K562 (cell line): ENCODE data around the gene ZBTB8B.

ENCODE experiments used
- HMGXB4 ChIP-seq: sonication (generic); formaldehyde crosslinking; IDR thresholded peaks from 2 replicates; pipeline ENCODE4 v1.8.1; 2023; ENCODE audit warnings: mild to moderate bottlenecking, missing genetic modification reagents
- MAZ ChIP-seq, 2 experiments: fragments of 450-650 bp in 1 of 2; sonication (generic) in 1 of 2; formaldehyde crosslinking; IDR thresholded peaks in 1 of 2; conservative IDR thresholded peaks in 1 of 2; 2 replicates each; pipeline versions ENCODE4 v1.4.0 to v1.5.0; 2020; ENCODE audit warnings: mild to moderate bottlenecking in 1 of 2, missing genetic modification reagents in 1 of 2
- NBN ChIP-seq: fragments of 450-650 bp; IDR thresholded peaks from 2 replicates; pipeline ENCODE4 v1.6.1; 2016; ENCODE audit warnings: low read depth, mild to moderate bottlenecking
- NR3C1 ChIP-seq: sonication (generic); formaldehyde crosslinking; IDR thresholded peaks from 2 replicates; pipeline ENCODE4 v1.8.1; 2022; ENCODE audit warnings: missing genetic modification reagents
- POLR2A ChIP-seq: fragments of 450-650 bp; conservative IDR thresholded peaks from 2 replicates; pipeline ENCODE4 v1.6.1; 2016
- RCOR1 ChIP-seq, 2 experiments: IDR thresholded peaks; 2 replicates each; pipeline ENCODE4 v1.6.1; 2012; ENCODE audit warnings: low read depth in 2 of 2, low read length in 2 of 2, borderline replicate concordance in 1 of 2, improper control_type of control experiment in 1 of 2
- SOX6 ChIP-seq: fragments of 450-650 bp; IDR thresholded peaks from 2 replicates; pipeline ENCODE4 v1.6.1; 2014; ENCODE audit warnings: mild to moderate bottlenecking
- SRF ChIP-seq, 2 experiments: fragments of 250-450, 450-650 bp in 1 of 2; sonication (Bioruptor Pico) in 1 of 2; sonication (generic) in 1 of 2; formaldehyde crosslinking; IDR thresholded peaks; 2 replicates each; pipeline versions ENCODE4 v1.5.0 to v1.5.1; 2020 to 2022; ENCODE audit warnings: mild to moderate bottlenecking in 1 of 2, missing genetic modification reagents in 1 of 2
- TCF7L2 ChIP-seq: fragments of 150-350 bp; IDR thresholded peaks from 2 replicates; pipeline ENCODE4 v1.6.1; 2016; ENCODE audit warnings: low read depth, mild to moderate bottlenecking, low read length, moderate library complexity
- ZBTB8A ChIP-seq: fragments of 450-650 bp; IDR thresholded peaks from 2 replicates; pipeline ENCODE4 v1.6.1; 2018; ENCODE audit warnings: mild to moderate bottlenecking, moderate library complexity; ENCODE audit not compliant: partially characterized antibody
- TF ChIP-seq, protein P1 (sequence below): fragments of 250-450 bp; sonication (Bioruptor Pico); IDR thresholded peaks from 2 replicates; pipeline ENCODE4 v1.4.0; 2020
- TF ChIP-seq, protein P2 (sequence below): fragments of 250-450 bp; sonication (Bioruptor Pico); IDR thresholded peaks from 2 replicates; pipeline ENCODE4 v1.5.0; 2020; ENCODE audit warnings: mild to moderate bottlenecking, borderline replicate concordance
- TF ChIP-seq, protein P3 (sequence below): fragments of 150-350 bp; IDR thresholded peaks from 2 replicates; pipeline ENCODE4 v1.6.1; 2014; ENCODE audit warnings: low read depth, mild to moderate bottlenecking, low read length, borderline replicate concordance

- TF ChIP-seq HMGXB4 (CRISPR knock-in tag), result no peak
- TF ChIP-seq RCOR1 (IDR thresholded peaks at IDR 0.05; ENCODE audit: borderline replicate concordance in 1 of 2, low read depth in 2 of 2, low read length in 2 of 2), result no peak
- TF ChIP-seq SRF (CRISPR knock-in tag; IDR thresholded peaks at IDR 0.05), result no peak
- no peak for TF ChIP-seq NR3C1
- TF ChIP-seq, protein P1, sequence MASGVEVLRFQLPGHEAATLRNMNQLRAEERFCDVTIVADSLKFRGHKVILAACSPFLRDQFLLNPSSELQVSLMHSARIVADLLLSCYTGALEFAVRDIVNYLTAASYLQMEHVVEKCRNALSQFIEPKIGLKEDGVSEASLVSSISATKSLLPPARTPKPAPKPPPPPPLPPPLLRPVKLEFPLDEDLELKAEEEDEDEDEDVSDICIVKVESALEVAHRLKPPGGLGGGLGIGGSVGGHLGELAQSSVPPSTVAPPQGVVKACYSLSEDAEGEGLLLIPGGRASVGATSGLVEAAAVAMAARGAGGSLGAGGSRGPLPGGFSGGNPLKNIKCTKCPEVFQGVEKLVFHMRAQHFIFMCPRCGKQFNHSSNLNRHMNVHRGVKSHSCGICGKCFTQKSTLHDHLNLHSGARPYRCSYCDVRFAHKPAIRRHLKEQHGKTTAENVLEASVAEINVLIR (CRISPR knock-in tag), result no peak
- TF ChIP-seq, protein P2, sequence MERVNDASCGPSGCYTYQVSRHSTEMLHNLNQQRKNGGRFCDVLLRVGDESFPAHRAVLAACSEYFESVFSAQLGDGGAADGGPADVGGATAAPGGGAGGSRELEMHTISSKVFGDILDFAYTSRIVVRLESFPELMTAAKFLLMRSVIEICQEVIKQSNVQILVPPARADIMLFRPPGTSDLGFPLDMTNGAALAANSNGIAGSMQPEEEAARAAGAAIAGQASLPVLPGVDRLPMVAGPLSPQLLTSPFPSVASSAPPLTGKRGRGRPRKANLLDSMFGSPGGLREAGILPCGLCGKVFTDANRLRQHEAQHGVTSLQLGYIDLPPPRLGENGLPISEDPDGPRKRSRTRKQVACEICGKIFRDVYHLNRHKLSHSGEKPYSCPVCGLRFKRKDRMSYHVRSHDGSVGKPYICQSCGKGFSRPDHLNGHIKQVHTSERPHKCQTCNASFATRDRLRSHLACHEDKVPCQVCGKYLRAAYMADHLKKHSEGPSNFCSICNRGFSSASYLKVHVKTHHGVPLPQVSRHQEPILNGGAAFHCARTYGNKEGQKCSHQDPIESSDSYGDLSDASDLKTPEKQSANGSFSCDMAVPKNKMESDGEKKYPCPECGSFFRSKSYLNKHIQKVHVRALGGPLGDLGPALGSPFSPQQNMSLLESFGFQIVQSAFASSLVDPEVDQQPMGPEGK (CRISPR knock-in tag), result no peak
- TF ChIP-seq POLR2A, result no peak
- TF ChIP-seq NBN, result no peak
- no peak for TF ChIP-seq TCF7L2
- no peak for TF ChIP-seq ZBTB8A
- TF ChIP-seq MAZ (CRISPR knock-in tag; conservative IDR thresholded peaks at IDR 0.05 in 1 of 2, IDR thresholded peaks at IDR 0.05 in 1 of 2), result no peak
- TF ChIP-seq SOX6, result no peak
- TF ChIP-seq, protein P3, sequence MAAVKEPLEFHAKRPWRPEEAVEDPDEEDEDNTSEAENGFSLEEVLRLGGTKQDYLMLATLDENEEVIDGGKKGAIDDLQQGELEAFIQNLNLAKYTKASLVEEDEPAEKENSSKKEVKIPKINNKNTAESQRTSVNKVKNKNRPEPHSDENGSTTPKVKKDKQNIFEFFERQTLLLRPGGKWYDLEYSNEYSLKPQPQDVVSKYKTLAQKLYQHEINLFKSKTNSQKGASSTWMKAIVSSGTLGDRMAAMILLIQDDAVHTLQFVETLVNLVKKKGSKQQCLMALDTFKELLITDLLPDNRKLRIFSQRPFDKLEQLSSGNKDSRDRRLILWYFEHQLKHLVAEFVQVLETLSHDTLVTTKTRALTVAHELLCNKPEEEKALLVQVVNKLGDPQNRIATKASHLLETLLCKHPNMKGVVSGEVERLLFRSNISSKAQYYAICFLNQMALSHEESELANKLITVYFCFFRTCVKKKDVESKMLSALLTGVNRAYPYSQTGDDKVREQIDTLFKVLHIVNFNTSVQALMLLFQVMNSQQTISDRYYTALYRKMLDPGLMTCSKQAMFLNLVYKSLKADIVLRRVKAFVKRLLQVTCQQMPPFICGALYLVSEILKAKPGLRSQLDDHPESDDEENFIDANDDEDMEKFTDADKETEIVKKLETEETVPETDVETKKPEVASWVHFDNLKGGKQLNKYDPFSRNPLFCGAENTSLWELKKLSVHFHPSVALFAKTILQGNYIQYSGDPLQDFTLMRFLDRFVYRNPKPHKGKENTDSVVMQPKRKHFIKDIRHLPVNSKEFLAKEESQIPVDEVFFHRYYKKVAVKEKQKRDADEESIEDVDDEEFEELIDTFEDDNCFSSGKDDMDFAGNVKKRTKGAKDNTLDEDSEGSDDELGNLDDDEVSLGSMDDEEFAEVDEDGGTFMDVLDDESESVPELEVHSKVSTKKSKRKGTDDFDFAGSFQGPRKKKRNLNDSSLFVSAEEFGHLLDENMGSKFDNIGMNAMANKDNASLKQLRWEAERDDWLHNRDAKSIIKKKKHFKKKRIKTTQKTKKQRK, result no peak
Measured at GRCh38 chr1:32431736-32432400, 33.0 kb upstream of the ZBTB8B start.
